Measurements from ENCODE around the gene XXYLT1. TPM values are rescaled to one million over a fixed set of nuclear protein-coding genes. Genes with fewer than 3 reads are reported as not detected.

The XXYLT1 gene
- total and polyA plus RNA-seq, 9 of the 15 experiments (the other 6 are each of a cell fraction or from before 2014, with no cell fraction given) = 1.9 to 18.9 (median 15.0) TPM

- FAIRE-seq (no peak), ATAC-seq (no peak), DNase-seq (ENCODE audit: extremely low read depth in 1 of 4, low spot score in 3 of 4) (no peak)
- H3K4me2 ChIP-seq (ENCODE audit: insufficient read depth, low read length) = no peak overlapping the region
- ChIA-PET CTCF (ENCODE audit: low intra/inter-chr PET ratio) (no interaction called here), POLR2A (no interaction called here)
- no peak overlapping the region for H3K4me3 ChIP-seq
- no peaks in the 10 kb centered on the region for H3K9me1 ChIP-seq (ENCODE audit: control insufficient read depth, insufficient read depth, low read length)
- no peak for TF ChIP-seq PHTF2 (CRISPR knock-in tag; IDR thresholded peaks at IDR 0.05)
- no peak for TF ChIP-seq ZNF57 (CRISPR knock-in tag; IDR thresholded peaks at IDR 0.05)
- TF ChIP-seq FOS (IDR thresholded peaks at IDR 0.05; ENCODE audit: extremely low read depth, insufficient read length) = no peak
- no peak for TF ChIP-seq ZNF282 (CRISPR knock-in tag; IDR thresholded peaks at IDR 0.05)
- no peak for TF ChIP-seq JUN (IDR thresholded peaks at IDR 0.05; ENCODE audit: borderline replicate concordance, low read depth, low read length)
- no peak for TF ChIP-seq JUN (CRISPR knock-in tag; IDR thresholded peaks at IDR 0.05; ENCODE audit: borderline replicate concordance)
- TF ChIP-seq POLR3A (IDR thresholded peaks at IDR 0.05; ENCODE audit: borderline replicate concordance, extremely low read depth, insufficient read depth, insufficient read length) = no peak
- TF ChIP-seq MLLT1 (IDR thresholded peaks at IDR 0.05) = no peak
- H3K9me3 ChIP-seq (replicated peaks; ENCODE audit: control insufficient read depth, insufficient read depth, low read depth, low read length) = 0 out of 2 replicates have a peak, but pooled peaks cover 3% of the 10 kb centered on the region
- WGBS (ENCODE audit: insufficient coverage, low coverage, missing lambda C conversion rate) = 93% methylated on average over 21 of the region's 21 CpGs
- no peak overlapping the region for H3K9ac ChIP-seq (ENCODE audit: insufficient read depth in 1 of 2, low read depth in 2 of 2, low read length in 2 of 2)
- no peaks in the 10 kb centered on the region for H3K27me3 ChIP-seq (ENCODE audit: control insufficient read depth in 2 of 2, insufficient read depth in 2 of 2, low read length in 2 of 2)
- peaks cover 3 to 14% of the 10 kb centered on the region in 2 experiments; a peak in 3 of 5 replicates for H3K4me1 ChIP-seq (replicated peaks in 1 of 2; ENCODE audit: control insufficient read depth in 2 of 2, insufficient read depth in 2 of 2, low read length in 2 of 2)
- no peaks in the 10 kb centered on the region for H4K20me1 ChIP-seq (replicated peaks; ENCODE audit: control insufficient read depth, insufficient read depth, low read length)
- H3K79me2 ChIP-seq (ENCODE audit: control insufficient read depth, insufficient read depth, low read length) = no peaks in the 10 kb centered on the region
- H2AFZ ChIP-seq (ENCODE audit: low read depth, low read length) = no peak overlapping the region
- intact Hi-C loops (cut with micrococcal nuclease) (no loop called here), in situ Hi-C loops (cut with MboI) (no loop called here)
- no TSS peak for BruUV-seq (replicated peaks)
- no peak overlapping the region for H3K27ac ChIP-seq (ENCODE audit: extremely low read depth, low read depth, low read length)
- H3K36me3 ChIP-seq (ENCODE audit: control insufficient read depth, insufficient read depth, low read length) = no peaks in the 10 kb centered on the region
Observed at GRCh38 chr3:195249057-195249770, 21.7 kb downstream of the XXYLT1 start.

Data from K562 (cell line).